ENCODE measurements around the gene FERMT2.

The FERMT2 gene

DNA sequence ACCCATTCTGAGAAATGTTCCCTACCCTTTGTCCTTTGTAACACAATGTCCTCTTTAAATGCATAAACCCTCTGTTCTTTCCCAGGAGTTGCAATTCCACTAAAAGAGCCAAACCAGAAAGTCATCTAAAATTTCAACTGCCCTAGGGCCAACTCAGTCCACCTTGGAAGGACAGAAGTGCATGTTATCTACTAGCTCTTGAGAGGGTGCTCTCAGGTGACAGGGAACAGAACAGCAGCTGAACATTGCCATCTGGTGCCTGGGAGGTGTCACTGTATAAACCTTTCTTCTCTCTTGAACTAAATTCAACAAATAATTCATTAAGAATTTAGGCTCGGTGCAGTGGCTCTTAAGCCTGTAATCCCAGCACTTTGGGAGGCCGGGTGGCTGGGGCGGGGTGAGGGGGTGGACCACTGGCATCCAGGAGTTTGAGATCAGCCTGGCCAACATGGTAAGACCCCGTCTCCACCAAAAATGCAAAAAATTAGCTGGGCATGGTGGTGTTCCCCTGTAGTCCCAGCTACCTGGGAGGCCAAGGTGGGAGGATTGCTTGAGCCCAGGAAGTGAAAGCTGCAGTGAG lies 10.3 kb upstream of the FERMT2 start:
- WGBS, 2 experiments, result 70 to 85% methylated on average over 4 of the region's 4 CpGs

DNA sequence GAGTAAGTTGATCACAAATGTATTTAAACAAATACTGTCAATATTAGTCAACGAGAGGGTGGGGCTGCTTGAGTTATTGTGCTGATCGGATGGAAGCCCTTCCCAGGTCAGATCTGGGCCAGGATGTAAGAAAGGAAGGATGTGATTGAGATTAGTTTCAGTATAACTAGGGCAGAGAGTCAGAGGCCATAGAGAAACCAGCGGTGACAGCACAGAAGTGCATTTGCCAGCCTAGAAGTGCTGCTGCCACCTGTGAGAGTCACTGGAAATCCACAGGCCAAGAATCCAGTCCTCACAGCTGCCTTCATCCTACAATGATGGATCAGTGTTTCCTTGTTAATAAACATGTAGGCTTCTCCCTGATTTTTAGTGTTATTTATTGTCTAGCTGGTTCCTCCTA lies 9.8 kb upstream of the FERMT2 start:
- Histone ChIP-seq H3K4me1 (ENCODE audit: control insufficient read depth, insufficient read depth, low read length) (peaks cover 3% of the 10 kb centered on the region), H3K9me3 (ENCODE audit: control insufficient read depth, low read length) (no peaks in the 10 kb centered on the region), H3K4me3 (ENCODE audit: insufficient read depth, low read depth, low read length) (no peak overlapping the region), H3K27ac (ENCODE audit: insufficient read depth, low read depth, low read length, poor library complexity, severe bottlenecking) (no peak overlapping the region), H3K36me3 (ENCODE audit: control insufficient read depth, insufficient read depth, low read length) (no peaks in the 10 kb centered on the region), H3K27me3 (ENCODE audit: control insufficient read depth, insufficient read depth, low read length, poor library complexity, severe bottlenecking) (no peaks in the 10 kb centered on the region)
- 94 to 96% methylated on average over 3 of the region's 3 CpGs for WGBS, 2 experiments

More for the DNA sequence above, 10.3 kb upstream of the FERMT2 start:
- H3K27ac ChIP-seq (ENCODE audit: insufficient read depth, low read depth, low read length, poor library complexity, severe bottlenecking), result no peak overlapping the region
- no peaks in the 10 kb centered on the region for H3K27me3 ChIP-seq (ENCODE audit: control insufficient read depth, insufficient read depth, low read length, poor library complexity, severe bottlenecking)
- no peak overlapping the region for H3K4me3 ChIP-seq (ENCODE audit: insufficient read depth, low read depth, low read length)
- H3K36me3 ChIP-seq (ENCODE audit: control insufficient read depth, insufficient read depth, low read length), result no peaks in the 10 kb centered on the region
- peaks cover 3% of the 10 kb centered on the region for H3K4me1 ChIP-seq (ENCODE audit: control insufficient read depth, insufficient read depth, low read length)
- H3K9me3 ChIP-seq (ENCODE audit: control insufficient read depth, low read length), result no peaks in the 10 kb centered on the region

DNA sequence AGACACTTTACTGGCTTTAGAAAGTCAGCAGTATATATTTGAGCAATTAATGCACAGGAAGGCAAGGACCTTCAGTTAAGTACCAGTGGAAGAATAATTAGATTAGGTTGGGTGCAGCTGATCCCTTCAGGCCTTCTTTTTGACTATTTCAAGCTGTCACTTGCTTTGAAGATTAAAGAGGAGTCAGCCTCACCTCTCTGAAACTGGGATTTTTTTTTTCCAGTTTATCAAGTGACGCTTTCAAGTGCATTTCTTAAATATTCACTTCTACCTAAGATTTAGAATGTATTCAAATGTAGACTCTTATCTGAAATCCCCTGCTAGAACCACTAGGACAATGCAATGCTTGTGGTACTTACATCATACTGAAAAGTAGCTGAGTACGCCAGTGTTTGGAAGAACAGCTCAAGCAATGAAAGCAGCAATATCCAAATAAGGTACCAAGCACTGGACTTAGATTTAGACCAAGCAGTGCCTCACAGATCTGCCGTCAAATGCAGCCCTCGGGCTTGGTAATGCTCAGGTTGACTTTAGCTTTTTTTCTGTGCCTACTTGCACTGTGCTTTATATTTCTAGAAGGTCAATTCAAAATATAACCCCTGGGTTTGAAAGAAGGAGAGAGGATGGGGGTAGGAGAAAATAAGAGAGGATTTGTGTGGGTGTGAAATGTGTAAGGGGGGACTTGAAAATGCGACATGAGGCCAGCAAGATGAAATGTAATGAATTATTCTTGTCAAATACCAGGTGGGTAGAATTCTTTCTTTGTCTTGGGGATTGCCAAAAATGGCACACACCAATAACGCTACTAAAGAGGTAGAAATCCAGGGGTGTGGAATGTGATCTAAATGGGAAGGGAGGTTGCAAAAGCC lies 3.7 kb upstream of the FERMT2 start:
- Histone ChIP-seq H3K9me3 (ENCODE audit: control insufficient read depth, low read length) (no peaks in the 10 kb centered on the region), H3K4me1 (ENCODE audit: control insufficient read depth, insufficient read depth, low read length) (peaks cover 18% of the 10 kb centered on the region), H3K36me3 (ENCODE audit: control insufficient read depth, insufficient read depth, low read length) (no peaks in the 10 kb centered on the region), H3K4me3 (ENCODE audit: insufficient read depth, low read depth, low read length) (no peak overlapping the region), H3K27me3 (ENCODE audit: control insufficient read depth, insufficient read depth, low read length, poor library complexity, severe bottlenecking) (no peaks in the 10 kb centered on the region), H3K27ac (ENCODE audit: insufficient read depth, low read depth, low read length, poor library complexity, severe bottlenecking) (peak overlapping the region; percentile 29)
- 78 to 79% methylated on average over 5 to 6 of the region's 6 CpGs for WGBS, 2 experiments

- no peaks in the 10 kb centered on the region for H3K9me3 ChIP-seq (ENCODE audit: control insufficient read depth, low read length)
- H3K27ac ChIP-seq (ENCODE audit: insufficient read depth, low read depth, low read length, poor library complexity, severe bottlenecking), result peak overlapping the region; percentile 98
- H3K36me3 ChIP-seq (ENCODE audit: control insufficient read depth, insufficient read depth, low read length), result no peaks in the 10 kb centered on the region
- 10 to 11% methylated on average over 15 of the region's 15 CpGs for WGBS, 2 experiments
- peak overlapping the region; percentile 83 for H3K4me3 ChIP-seq (ENCODE audit: insufficient read depth, low read depth, low read length)
- peaks cover 27% of the 10 kb centered on the region for H3K4me1 ChIP-seq (ENCODE audit: control insufficient read depth, insufficient read depth, low read length)
- no peaks in the 10 kb centered on the region for H3K27me3 ChIP-seq (ENCODE audit: control insufficient read depth, insufficient read depth, low read length, poor library complexity, severe bottlenecking)
Measured at GRCh38 chr14:52951681-52952554, 1.1 kb upstream of the FERMT2 start.

GRCh38 chr14:52950410-52950897 lies 396 bp downstream of the FERMT2 start:
- no peaks in the 10 kb centered on the region for H3K9me3 ChIP-seq (ENCODE audit: control insufficient read depth, low read length)
- 0% methylated on average over 56 of the region's 56 CpGs for WGBS, 2 experiments
- no peaks in the 10 kb centered on the region for H3K36me3 ChIP-seq (ENCODE audit: control insufficient read depth, insufficient read depth, low read length)
- H3K27me3 ChIP-seq (ENCODE audit: control insufficient read depth, insufficient read depth, low read length, poor library complexity, severe bottlenecking), result no peaks in the 10 kb centered on the region
- peak overlapping the region; percentile 98 for H3K4me3 ChIP-seq (ENCODE audit: insufficient read depth, low read depth, low read length)
- peak overlapping the region; percentile 94 for H3K27ac ChIP-seq (ENCODE audit: insufficient read depth, low read depth, low read length, poor library complexity, severe bottlenecking)
- peaks cover 27% of the 10 kb centered on the region for H3K4me1 ChIP-seq (ENCODE audit: control insufficient read depth, insufficient read depth, low read length)

DNA sequence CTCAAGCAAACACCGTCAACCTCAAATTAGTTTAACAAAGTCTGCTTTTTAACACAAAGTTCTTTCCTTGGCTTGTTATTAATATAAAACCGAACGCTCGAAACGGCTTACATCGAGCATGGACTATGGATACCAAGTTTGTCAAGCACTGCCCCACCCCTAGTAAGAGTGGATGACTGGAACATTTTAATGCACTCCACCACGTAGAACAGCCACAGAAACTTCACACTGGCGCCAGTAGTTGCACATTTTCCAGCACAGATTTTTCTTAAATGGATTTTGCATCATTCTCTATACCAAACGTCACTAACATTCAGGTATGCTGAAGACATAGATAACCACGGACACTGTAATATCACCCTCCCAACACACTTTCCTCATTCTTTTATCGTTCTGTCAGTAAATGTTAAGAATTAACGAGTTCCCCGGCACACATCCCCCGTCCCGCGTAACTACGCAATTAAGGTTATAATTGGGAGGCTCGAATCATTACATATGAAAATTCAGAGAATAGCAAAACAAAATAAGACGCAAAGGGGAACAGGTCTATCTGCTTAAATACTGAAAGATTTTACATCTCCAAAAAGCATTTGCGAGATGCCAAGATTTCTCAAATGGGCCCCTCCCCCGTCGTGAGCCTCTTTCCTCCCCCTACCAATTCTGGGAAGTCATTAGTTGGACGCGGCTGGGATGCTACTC lies 990 bp downstream of the FERMT2 start:
- H3K27ac ChIP-seq (ENCODE audit: insufficient read depth, low read depth, low read length, poor library complexity, severe bottlenecking), result peak overlapping the region; percentile 94
- H3K27me3 ChIP-seq (ENCODE audit: control insufficient read depth, insufficient read depth, low read length, poor library complexity, severe bottlenecking), result no peaks in the 10 kb centered on the region
- 1 to 2% methylated on average over 21 to 24 of the region's 24 CpGs for WGBS, 2 experiments

GRCh38 chr14:52949249-52949648 lies 1.6 kb downstream of the FERMT2 start:
- 10% methylated on average over 1 of the region's 2 CpGs; no CpG with 5 or more reads in 1 of the 2 experiments for WGBS, 2 experiments

More for the DNA sequence above, 990 bp downstream of the FERMT2 start:
- H3K4me3 ChIP-seq (ENCODE audit: insufficient read depth, low read depth, low read length), result peak overlapping the region; percentile 98
- no peaks in the 10 kb centered on the region for H3K9me3 ChIP-seq (ENCODE audit: control insufficient read depth, low read length)
- H3K36me3 ChIP-seq (ENCODE audit: control insufficient read depth, insufficient read depth, low read length), result no peaks in the 10 kb centered on the region
- peaks cover 25% of the 10 kb centered on the region for H3K4me1 ChIP-seq (ENCODE audit: control insufficient read depth, insufficient read depth, low read length)

DNA sequence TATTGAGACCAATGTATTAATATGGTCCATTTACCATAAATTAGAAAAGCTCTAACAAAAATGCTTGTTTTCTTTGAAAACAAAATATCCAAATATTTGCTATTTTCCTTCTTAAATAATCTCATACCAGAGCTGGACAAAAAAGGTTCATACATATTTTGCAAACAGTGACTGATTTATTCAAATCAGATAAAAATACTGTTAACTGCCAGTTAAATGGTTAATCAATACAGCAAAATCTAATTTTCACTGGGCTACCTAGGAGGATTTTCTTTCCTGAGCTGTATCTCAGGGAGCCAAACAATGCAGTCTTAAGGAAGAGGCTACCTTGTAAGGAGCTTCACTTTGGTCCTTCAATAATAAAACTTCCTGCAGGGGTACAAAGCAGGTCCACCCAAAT lies 2.0 kb downstream of the FERMT2 start:
- Histone ChIP-seq H3K4me1 (ENCODE audit: control insufficient read depth, insufficient read depth, low read length) (peaks cover 14% of the 10 kb centered on the region), H3K9me3 (ENCODE audit: control insufficient read depth, low read length) (no peaks in the 10 kb centered on the region), H3K27ac (ENCODE audit: insufficient read depth, low read depth, low read length, poor library complexity, severe bottlenecking) (no peak overlapping the region), H3K4me3 (ENCODE audit: insufficient read depth, low read depth, low read length) (peak overlapping the region; percentile 98), H3K27me3 (ENCODE audit: control insufficient read depth, insufficient read depth, low read length, poor library complexity, severe bottlenecking) (no peaks in the 10 kb centered on the region), H3K36me3 (ENCODE audit: control insufficient read depth, insufficient read depth, low read length) (no peaks in the 10 kb centered on the region)

More at GRCh38 chr14:52949249-52949648, 1.6 kb downstream of the FERMT2 start:
- H3K27ac ChIP-seq (ENCODE audit: insufficient read depth, low read depth, low read length, poor library complexity, severe bottlenecking), result no peak overlapping the region
- no peaks in the 10 kb centered on the region for H3K36me3 ChIP-seq (ENCODE audit: control insufficient read depth, insufficient read depth, low read length)
- peaks cover 18% of the 10 kb centered on the region for H3K4me1 ChIP-seq (ENCODE audit: control insufficient read depth, insufficient read depth, low read length)
- peak overlapping the region; percentile 98 for H3K4me3 ChIP-seq (ENCODE audit: insufficient read depth, low read depth, low read length)
- H3K9me3 ChIP-seq (ENCODE audit: control insufficient read depth, low read length), result no peaks in the 10 kb centered on the region
- no peaks in the 10 kb centered on the region for H3K27me3 ChIP-seq (ENCODE audit: control insufficient read depth, insufficient read depth, low read length, poor library complexity, severe bottlenecking)

- Histone ChIP-seq H3K4me1 (ENCODE audit: control insufficient read depth, insufficient read depth, low read length) (peaks cover 13% of the 10 kb centered on the region), H3K4me3 (ENCODE audit: insufficient read depth, low read depth, low read length) (no peak overlapping the region)
- WGBS, 2 experiments, result 73 to 85% methylated on average over 3 of the region's 3 CpGs
Measured at GRCh38 chr14:52948039-52948438, 2.8 kb downstream of the FERMT2 start.

More at GRCh38 chr14:52948039-52948438, 2.8 kb downstream of the FERMT2 start:
- Histone ChIP-seq H3K27ac (ENCODE audit: insufficient read depth, low read depth, low read length, poor library complexity, severe bottlenecking) (no peak overlapping the region), H3K27me3 (ENCODE audit: control insufficient read depth, insufficient read depth, low read length, poor library complexity, severe bottlenecking) (no peaks in the 10 kb centered on the region), H3K36me3 (ENCODE audit: control insufficient read depth, insufficient read depth, low read length) (no peaks in the 10 kb centered on the region), H3K9me3 (ENCODE audit: control insufficient read depth, low read length) (no peaks in the 10 kb centered on the region)
